Left kidney (tissue), 2 donors: ENCODE data around the gene RING1. TPM values are rescaled to one million over a fixed set of nuclear protein-coding genes. Genes with fewer than 3 reads are reported as not detected.

Experiments
- DNase-seq: peaks from one replicate; pipeline ENCODE4 v3.0.0-alpha.2; 2013
- polyA plus RNA-seq: library from polyadenylated mRNA; unstranded; fragments of 120-200 nt; gene quantifications from one replicate; pipeline ENCODE4 v1.2.1, GENCODE V29; 2013; ENCODE audit not compliant: insufficient read length

The RING1 gene
- polyA plus RNA-seq, 1 donor = 53.4 TPM

DNA sequence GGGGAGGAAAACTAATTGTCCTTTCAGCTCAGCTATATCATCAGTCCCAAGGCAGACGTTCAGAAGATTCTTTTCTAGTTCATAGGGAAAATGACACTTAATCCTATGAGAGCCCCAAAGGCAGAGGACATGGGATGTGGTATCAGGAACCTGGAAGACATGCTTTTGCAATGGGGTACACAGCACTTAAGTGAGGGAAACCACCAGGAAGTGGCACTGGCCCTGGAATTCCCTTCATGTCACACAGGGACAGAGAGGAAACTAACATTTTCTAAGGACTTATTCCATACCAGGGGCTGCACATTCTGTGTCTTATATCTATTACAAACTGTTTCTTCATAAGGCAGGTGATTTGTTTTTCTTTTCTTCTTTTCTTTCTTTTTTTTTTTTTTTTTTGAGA is 35.2 kb downstream of the RING1 start:
- no peak for DNase-seq

DNA sequence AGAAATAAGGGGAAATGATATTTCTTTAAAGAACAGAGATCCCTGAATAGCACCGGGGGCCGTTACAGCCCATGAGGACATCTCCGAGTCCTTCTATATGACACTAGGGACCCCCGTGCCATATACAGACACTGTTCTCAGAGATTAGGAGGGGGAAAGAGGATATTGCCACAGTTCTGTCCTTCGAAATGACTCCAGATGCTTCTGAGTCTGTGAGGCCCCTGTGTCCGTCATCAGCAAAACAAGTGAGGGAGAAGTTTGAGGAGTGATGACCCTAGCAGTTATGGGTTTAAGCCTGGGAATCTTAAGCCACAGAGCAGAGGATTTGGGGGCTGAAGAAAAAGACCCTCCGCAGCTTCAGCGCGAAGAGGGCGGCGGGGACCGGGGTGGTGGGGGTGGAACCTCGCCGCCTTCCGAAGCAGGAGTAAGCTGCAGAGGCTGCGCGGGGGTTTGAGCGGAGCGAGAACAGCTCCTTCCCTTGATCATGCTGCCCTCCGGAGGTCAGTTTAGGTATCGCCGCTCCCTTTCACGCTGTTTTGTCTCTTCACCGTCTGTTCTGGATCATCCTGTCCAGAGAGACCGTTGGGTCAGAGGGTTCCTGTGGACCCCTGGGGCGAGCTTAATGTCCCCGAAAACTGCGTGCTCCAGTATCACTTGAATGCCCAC is 39.8 kb downstream of the RING1 start:
- peak; percentile 92 for DNase-seq

DNA sequence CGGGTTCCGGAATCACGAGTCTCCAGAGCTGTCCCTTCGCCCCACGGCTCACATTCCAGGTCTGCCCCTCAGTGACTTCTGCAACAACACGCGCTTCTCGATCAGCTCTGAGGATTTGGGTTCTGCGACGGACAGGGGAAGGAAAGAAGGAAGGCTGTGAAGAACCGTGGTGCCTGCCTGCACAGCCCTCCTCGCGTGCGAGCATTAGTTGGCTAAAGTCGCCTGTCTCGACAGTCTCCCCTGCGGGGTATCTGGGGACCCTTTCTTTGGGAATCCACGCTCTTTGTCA is 40.3 kb downstream of the RING1 start:
- DNase-seq = no peak

DNA sequence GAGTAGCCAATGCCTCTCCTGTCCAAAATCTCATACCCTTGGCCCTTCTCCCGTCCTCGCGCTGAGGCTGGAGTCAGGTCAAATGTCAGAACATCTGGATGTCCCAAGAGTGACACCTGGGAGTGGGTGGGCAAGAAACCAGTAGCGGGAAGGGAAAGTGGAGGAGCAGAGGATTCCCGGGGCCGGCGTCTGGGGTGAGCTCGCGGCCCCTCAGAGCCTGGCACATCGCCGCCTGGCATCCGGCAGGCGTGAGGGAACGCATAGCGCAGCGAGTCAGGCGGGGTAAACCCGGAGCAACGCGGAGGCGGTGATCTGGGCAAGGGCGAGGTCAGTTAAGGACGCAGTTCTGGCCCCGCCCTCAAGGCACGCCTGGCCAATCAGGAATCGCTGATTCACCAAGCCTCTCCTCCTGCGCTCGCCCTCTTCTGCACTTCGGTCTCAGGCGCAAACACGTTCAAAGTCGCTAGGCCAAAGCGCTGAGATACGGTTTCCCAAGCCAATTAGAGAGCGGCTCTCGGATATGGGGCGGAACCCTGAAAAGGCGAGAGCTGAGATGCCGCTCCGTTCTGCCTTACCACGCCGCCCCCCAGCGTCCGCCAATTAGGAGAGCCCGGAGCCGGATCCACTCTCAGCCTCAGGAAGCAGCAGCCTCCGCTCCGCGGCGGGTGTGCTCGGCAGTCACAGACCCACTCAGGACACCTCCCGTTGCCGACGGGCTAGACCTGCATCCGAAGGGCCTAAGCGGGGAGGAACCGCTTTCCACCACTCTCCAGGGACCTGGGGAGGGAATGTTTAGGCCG is 40.8 kb downstream of the RING1 start:
- peak; percentile 97 for DNase-seq

DNA sequence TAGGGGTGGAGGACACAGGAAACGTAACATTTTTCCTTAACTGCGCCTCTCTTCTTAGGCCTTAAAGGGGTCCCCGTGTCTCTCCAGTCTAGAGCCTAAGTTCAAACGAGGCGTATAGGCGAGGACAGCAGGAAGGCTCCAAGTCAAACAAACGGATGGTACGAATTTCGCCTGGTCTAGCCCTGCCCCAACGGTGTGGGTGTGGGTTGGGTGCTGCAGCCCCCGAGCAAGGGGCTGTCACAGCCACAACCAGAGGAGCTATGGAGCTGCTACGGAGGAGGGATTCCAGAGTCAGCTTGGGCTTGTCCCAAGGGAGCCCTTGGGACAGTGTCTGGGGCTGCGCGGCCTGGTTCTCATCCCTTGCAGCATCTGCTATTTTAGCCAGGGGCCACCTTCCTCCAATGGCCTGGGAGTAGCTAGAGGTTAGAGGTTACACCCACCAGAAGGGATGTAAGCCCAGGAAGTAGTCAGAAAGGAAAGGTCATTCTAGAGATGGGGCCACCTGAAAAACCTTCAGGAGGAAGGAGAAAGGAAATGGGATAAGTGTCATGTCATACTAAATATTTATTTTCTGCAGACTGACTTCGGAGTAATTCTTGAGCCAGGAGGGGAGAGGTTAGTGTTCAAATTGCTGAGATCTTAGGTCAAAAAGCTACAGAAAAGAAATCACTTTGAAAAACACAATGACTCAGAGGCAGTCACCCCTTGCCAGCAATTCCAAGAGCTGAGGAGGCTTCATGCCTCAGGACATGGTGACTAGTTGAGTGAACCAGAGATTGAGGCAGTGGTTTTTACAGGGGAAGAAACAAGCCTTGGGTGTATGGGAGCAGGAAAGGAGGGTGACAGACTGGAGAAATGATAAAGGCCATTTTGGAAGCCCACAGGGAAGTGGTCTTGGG is 41.7 kb downstream of the RING1 start:
- DNase-seq = no peak

DNA sequence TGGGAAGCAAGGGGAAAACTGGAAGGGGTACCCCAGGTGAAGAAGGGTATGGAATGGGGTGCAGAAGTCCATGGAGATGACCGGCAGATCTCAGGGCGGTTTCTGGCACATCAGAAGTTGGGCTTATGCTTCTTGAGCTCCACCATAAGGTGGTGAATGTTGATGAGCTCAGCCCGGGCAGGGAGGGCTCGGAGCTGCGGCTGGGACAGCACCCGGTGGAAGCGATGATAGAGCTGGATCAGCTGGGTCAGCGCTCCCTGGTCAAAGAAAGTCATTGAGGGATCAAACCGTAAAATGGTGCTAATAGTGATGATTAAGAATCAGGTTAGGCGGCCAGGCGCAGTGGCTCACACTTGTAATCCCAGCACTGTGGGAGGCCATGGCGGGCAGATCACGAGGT is 42.4 kb downstream of the RING1 start:
- DNase-seq = no peak

DNA sequence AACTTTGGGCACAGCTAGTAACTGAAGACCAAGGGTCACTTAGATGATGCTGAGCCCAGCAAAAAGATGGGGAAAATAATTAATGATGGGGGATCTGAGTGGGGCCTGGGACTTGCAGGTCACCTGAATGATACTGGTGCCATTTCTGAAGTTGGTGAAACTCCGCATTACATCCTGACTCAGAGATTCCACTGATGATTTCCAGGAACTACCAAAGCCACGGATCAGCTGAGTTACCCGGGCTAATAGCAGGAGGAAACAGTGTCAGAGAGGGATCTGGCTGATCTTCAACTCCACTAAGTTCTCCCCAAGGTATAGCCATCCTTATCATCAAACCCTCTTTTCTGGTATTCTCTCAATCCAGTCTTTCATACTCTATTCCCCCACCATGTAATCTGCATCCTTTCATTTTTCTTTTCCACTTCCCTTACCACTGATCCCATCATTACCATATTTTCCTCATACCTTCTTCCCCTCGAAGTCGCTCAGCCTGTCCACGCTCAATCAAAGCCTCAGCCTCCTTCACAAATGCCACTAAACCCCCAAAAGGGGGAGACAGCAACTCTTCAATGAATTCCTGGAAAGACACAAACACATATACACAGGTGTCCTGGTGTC is 43.2 kb downstream of the RING1 start:
- DNase-seq = no peak

DNA sequence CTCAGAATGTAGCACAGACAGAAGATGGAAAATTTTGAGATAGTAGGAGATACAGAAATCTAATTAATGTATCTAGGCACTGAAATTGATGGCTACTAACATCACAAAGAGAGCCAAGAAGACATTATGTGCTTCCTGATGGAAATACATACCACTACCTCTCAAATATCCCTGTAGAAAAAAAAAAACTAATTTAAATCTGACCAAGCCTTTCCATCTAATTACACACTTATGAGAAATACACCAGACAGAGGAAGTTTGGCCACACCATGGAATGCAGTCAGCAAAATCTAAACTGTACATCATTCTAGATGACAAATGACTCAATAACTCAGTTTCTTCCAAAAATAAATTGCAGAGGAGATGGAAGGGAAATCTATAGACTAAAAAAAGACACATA is 44.5 kb downstream of the RING1 start:
- no peak for DNase-seq

DNA sequence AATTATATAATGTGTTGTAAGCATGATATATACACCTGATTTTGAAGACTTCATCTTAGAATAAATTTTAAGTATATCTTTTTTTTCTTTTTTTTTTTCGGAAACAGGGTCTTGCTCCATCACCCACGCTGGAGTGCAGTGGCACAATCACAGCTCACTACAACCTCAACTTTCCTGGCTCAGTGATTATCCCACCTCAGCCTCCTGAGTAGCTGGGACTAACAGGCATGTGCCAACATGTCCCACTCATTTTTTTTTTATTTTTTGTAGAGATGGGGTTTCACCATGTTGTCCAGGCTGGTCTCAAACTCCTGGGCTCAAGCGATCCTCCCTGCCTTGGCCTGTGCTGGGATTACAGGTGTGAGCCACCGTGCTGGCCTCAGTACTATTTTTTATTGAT is 46.3 kb downstream of the RING1 start:
- no peak for DNase-seq

DNA sequence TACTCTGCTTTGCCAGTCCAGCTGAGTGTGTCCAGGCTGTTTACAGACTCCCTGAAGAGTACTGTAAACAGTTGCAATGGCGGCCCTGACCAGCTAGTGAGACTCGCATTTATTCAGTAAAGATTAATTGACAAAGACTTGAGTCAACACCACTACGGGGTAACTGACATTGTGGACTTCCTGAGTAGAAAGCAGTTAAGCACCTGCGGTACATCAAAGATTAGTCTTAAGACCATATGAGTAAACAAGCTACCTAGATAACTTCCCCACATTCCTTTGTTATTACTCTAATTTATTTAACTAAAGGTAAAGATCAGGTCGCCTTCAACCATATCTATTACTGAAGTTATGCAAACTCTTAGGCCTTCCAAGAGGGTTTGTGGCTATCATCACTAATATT is 50.7 kb downstream of the RING1 start:
- DNase-seq = no peak

Other genes with a start within 250 kb of the RING1 start
- gene BRD2, start 239.9 kb upstream of the RING1 start, polyA plus RNA-seq = 357 TPM
- 5.9 TPM for gene HLA-DOA, start 198.9 kb upstream of the RING1 start, polyA plus RNA-seq
- 20.2 TPM for gene HLA-DPA1, start 134.9 kb upstream of the RING1 start, polyA plus RNA-seq
- 13.5 TPM for gene HLA-DPB1, start 132.5 kb upstream of the RING1 start, polyA plus RNA-seq
- gene COL11A2, start 16.0 kb upstream of the RING1 start, polyA plus RNA-seq = 5.9 TPM
- gene RXRB, start 7.8 kb upstream of the RING1 start, polyA plus RNA-seq = 65.6 TPM
- 115 TPM for gene SLC39A7, start 7.6 kb upstream of the RING1 start, polyA plus RNA-seq
- gene HSD17B8, start 3.8 kb upstream of the RING1 start, polyA plus RNA-seq = 23.9 TPM
- 100 TPM for gene VPS52, start 63.4 kb downstream of the RING1 start, polyA plus RNA-seq
- 2,698 TPM for gene RPS18, start 63.6 kb downstream of the RING1 start, polyA plus RNA-seq
- gene B3GALT4, start 68.6 kb downstream of the RING1 start, polyA plus RNA-seq = 4.0 TPM
- gene WDR46, start 80.7 kb downstream of the RING1 start, polyA plus RNA-seq = 59.7 TPM
- 65.4 TPM for gene PFDN6, start 81.1 kb downstream of the RING1 start, polyA plus RNA-seq
- 119 TPM for gene RGL2, start 90.4 kb downstream of the RING1 start, polyA plus RNA-seq
- 37.6 TPM for gene TAPBP, start 105.6 kb downstream of the RING1 start, polyA plus RNA-seq
- gene ZBTB22, start 109.2 kb downstream of the RING1 start, polyA plus RNA-seq = 20.9 TPM
- 59.0 TPM for gene DAXX, start 114.5 kb downstream of the RING1 start, polyA plus RNA-seq
- 62.9 TPM for gene KIFC1, start 183.3 kb downstream of the RING1 start, polyA plus RNA-seq
- 68.8 TPM for gene PHF1, start 202.5 kb downstream of the RING1 start, polyA plus RNA-seq
- gene CUTA, start 209.6 kb downstream of the RING1 start, polyA plus RNA-seq = 211 TPM
- gene SYNGAP1, start 211.6 kb downstream of the RING1 start, polyA plus RNA-seq = 40.9 TPM
- 16.4 TPM for gene ZBTB9, start 246.1 kb downstream of the RING1 start, polyA plus RNA-seq